ENCODE data around the gene SSC4D. TPM values are rescaled to one million over a fixed set of nuclear protein-coding genes. Genes with fewer than 3 reads are reported as not detected.

The SSC4D gene
- total and polyA plus RNA-seq, 2 of the 8 experiments (the other 6 are each of a cell fraction or from before 2014, with no cell fraction given), result 11.8 to 27.5 TPM

DNA sequence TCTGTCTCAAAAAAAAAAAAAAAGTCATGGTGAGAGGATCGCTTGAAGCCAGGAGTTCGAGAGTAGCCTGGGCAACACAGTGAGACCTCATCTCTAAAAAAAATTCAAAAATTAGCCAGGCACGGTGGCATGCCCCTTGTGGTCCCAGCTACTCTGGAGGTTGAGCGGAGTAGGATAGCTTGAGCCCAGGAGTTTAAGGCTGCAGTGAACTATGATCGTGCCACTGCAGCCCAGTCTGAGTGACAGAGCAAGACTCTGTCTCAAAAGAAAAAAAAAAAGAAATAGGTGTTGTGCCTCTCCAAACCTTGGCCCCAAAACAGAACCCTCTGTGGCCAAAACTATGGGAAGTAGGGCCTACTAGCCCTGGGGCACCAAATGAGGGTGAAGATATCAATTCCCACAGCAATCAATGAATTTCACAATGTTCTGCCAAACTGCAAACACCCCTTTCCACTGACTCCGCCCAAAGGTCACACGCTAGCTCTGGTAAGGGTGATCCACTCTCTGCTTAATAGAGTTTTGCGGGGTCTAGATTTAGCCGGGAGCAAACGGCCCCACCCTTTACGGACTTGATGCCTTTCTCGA, 16.9 kb downstream of the SSC4D start:
- Histone ChIP-seq H3K27me3 (replicated peaks in 1 of 4; ENCODE audit: control insufficient read depth in 3 of 4, extremely low read depth in 1 of 4, insufficient read depth in 3 of 4, low read length in 3 of 4) (no peaks in the 10 kb centered on the region), H3K56ac (replicated peaks; ENCODE audit: insufficient read length, low read depth, low read length) (no peak overlapping the region), H4K91ac (replicated peaks; ENCODE audit: insufficient read length, low read length) (no peak overlapping the region), H2AFZ (ENCODE audit: low read length) (peak overlapping the region; percentile 23; the same call in 1 of the 2 replicates), H3K23me2 (ENCODE audit: low read depth, low read length) (peaks cover 6% of the 10 kb centered on the region), H3K36me3 (ENCODE audit: control insufficient read depth in 2 of 4, insufficient read depth in 4 of 4, low read length in 3 of 4) (no peaks in the 10 kb centered on the region), H4K20me1 (replicated peaks in 1 of 2; ENCODE audit: control insufficient read depth in 1 of 2, insufficient read depth in 2 of 2, low read length in 2 of 2) (no peaks in the 10 kb centered on the region), H3K23ac (ENCODE audit: insufficient read length) (no peak overlapping the region), H3K18ac (ENCODE audit: extremely low read depth, low read length) (peak overlapping the region; percentile 97), H2BK12ac (ENCODE audit: low read depth, low read length) (peak overlapping the region; percentile 77; the same call in 1 of the 2 replicates), H3K9me3 (ENCODE audit: insufficient read depth in 2 of 2, low read depth in 1 of 2, low read length in 1 of 2) (no peaks in the 10 kb centered on the region), H2BK5ac (ENCODE audit: low read depth, low read length) (peak overlapping the region; percentile 76), H2BK20ac (ENCODE audit: low read length) (0 out of 2 replicates have a peak overlapping the region, but pooled peaks have one; percentile 32), H3K14ac (ENCODE audit: insufficient read length) (no peak overlapping the region), H4K8ac (ENCODE audit: extremely low read depth, insufficient read depth, low read length) (no peak overlapping the region), H2BK120ac (replicated peaks; ENCODE audit: low read depth, low read length) (no peak overlapping the region), H3K27ac (ENCODE audit: low read depth, low read length) (no peak overlapping the region), H3K4me3 (ENCODE audit: extremely low read depth in 1 of 4, insufficient read depth in 2 of 4, low read depth in 3 of 4, low read length in 4 of 4) (peak overlapping the region; percentile 17 to 72 (median 37); a peak in 5 of 8 replicates), H3K4me1 (replicated peaks in 1 of 4; ENCODE audit: control insufficient read depth in 3 of 4, insufficient read depth in 4 of 4, low read length in 3 of 4) (peaks cover 8 to 13% (median 10%) of the 10 kb centered on the region in 4 experiments), H3K79me2 (ENCODE audit: control insufficient read depth in 1 of 2, insufficient read depth in 2 of 2, low read length in 2 of 2) (no peaks in the 10 kb centered on the region), H2AK5ac (ENCODE audit: low read depth, low read length) (no peak overlapping the region), H3K4ac (replicated peaks; ENCODE audit: insufficient read length, low read depth, low read length) (no peak overlapping the region), H3K4me2 (ENCODE audit: insufficient read depth in 1 of 2, low read depth in 2 of 2, low read length in 2 of 2) (peak overlapping the region; percentile 59 to 95), H4K5ac (ENCODE audit: insufficient read length, low read depth, low read length) (peak overlapping the region; percentile 75), H3K9ac (replicated peaks in 1 of 4; ENCODE audit: extremely low read depth in 1 of 4, low read depth in 3 of 4, low read length in 3 of 4) (0 out of 7 replicates have a peak overlapping the region, but pooled peaks of 1 of the 4 experiments have one; percentile 46), H2BK15ac (ENCODE audit: low read length) (peak overlapping the region; percentile 97; the same call in 1 of the 2 replicates), H3K79me1 (ENCODE audit: low read depth, low read length) (no peaks in the 10 kb centered on the region)
- ChIA-PET CTCF (ENCODE audit: partially characterized antibody) (interaction anchor here (1.6 kb wide), 1 partner anchor 9 kb away, joined by 3 read pairs; no protein-coding TSS in a partner anchor), POLR2A (ENCODE audit: partially characterized antibody) (interaction anchor here (1.1 to 2.8 kb wide), 2 partner anchors 9 to 11 kb away, joined by 4 to 6 read pairs; no protein-coding TSS in a partner anchor)
- TF ChIP-seq TAF1 (IDR thresholded peaks at IDR 0.05; ENCODE audit: low read depth, low read length), result no peak
- TF ChIP-seq NANOG (IDR thresholded peaks at IDR 0.05; ENCODE audit: insufficient read depth, low read depth, low read length, poor library complexity, severe bottlenecking), result no peak
- no peak for TF ChIP-seq POLR2A (IDR thresholded peaks at IDR 0.05; ENCODE audit: control extremely low read depth in 1 of 2, low read depth in 2 of 2, low read length in 2 of 2)
- TF ChIP-seq SUZ12 (IDR thresholded peaks at IDR 0.05; ENCODE audit: low read length), result no peak
- TF ChIP-seq TBP (IDR thresholded peaks at IDR 0.05; ENCODE audit: low read depth, low read length), result 0 out of 2 replicates have a peak, but pooled peaks have one; percentile 5
- TF ChIP-seq ATF2 (IDR thresholded peaks at IDR 0.05; ENCODE audit: low read length), result no peak
- 41% methylated on average over 12 of the region's 12 CpGs; no CpG with 5 or more reads in 1 of the 2 experiments for WGBS, 2 experiments (ENCODE audit: extremely low coverage in 1 of 2, insufficient coverage in 1 of 2, insufficient read length in 1 of 2, insufficient replicate concordance in 2 of 2, low coverage in 1 of 2, low lambda C conversion rate in 2 of 2, missing lambda C conversion rate in 1 of 2)
- no peak for FAIRE-seq
- DNase-seq (ENCODE audit: low read depth in 1 of 2, low spot score in 2 of 2), result no peak
